WERI-Rb-1 (cell line): ENCODE measurements around the gene ADGRG1.

Experiments used
- DNase-seq: peaks from one replicate; pipeline ENCODE4 v3.0.0-alpha.2; 2020
- H3K27ac ChIP-seq: fragments of 250-450 bp; sonication (Bioruptor Pico); 2 replicates; pipeline ENCODE4 v1.5.1; 2020; ENCODE audit warnings: mild to moderate bottlenecking, moderate library complexity
- H3K27me3 ChIP-seq: fragments of 250-450 bp; sonication (Bioruptor Pico); 2 replicates; pipeline ENCODE4 v1.5.1; 2021; ENCODE audit warnings: mild to moderate bottlenecking, low read depth, moderate library complexity; ENCODE audit not compliant: insufficient read depth, severe bottlenecking
- H3K36me3 ChIP-seq: fragments of 250-450 bp; sonication (Bioruptor Pico); 2 replicates; pipeline ENCODE4 v1.5.1; 2020; ENCODE audit warnings: mild to moderate bottlenecking, moderate library complexity
- H3K4me3 ChIP-seq: 2 replicates; pipeline ENCODE4 v1.5.1; 2011; ENCODE audit warnings: low read depth, mild to moderate bottlenecking, control low read depth, low read length
- H3K9me3 ChIP-seq: fragments of 250-450 bp; sonication (Bioruptor Pico); 2 replicates; pipeline ENCODE4 v1.5.1; 2021; ENCODE audit warnings: mild to moderate bottlenecking, moderate library complexity; ENCODE audit not compliant: severe bottlenecking
- TF ChIP-seq, protein P1 (sequence below): IDR thresholded peaks from 2 replicates; pipeline ENCODE4 v1.5.1; 2011; ENCODE audit warnings: low read depth, mild to moderate bottlenecking, control low read depth, inconsistent platforms, low read length

Gene ADGRG1

DNA sequence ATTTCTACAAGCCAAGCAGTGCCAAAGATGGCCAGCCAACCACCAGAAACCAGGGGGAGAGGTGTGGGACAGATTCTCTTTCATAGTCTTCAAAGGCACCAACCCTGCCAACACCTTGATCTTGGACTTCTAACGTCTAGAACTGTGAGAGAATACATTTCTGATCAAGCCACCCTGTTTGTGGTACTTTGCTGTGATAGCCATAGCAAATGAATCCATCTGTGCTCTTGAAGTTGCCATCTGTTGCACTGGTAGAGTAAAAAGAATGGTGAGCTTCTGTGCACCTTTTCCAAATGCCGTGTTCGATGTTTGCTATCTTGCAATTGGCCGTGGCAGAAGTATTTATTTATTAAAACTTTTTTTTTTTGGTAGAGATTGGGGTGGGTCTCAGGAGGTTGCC, 16.7 kb upstream of the ADGRG1 start:
- no peaks in the 10 kb centered on the region for H3K36me3 ChIP-seq
- no peak for DNase-seq
- H3K27ac ChIP-seq, result no peak overlapping the region
- TF ChIP-seq, protein P1, sequence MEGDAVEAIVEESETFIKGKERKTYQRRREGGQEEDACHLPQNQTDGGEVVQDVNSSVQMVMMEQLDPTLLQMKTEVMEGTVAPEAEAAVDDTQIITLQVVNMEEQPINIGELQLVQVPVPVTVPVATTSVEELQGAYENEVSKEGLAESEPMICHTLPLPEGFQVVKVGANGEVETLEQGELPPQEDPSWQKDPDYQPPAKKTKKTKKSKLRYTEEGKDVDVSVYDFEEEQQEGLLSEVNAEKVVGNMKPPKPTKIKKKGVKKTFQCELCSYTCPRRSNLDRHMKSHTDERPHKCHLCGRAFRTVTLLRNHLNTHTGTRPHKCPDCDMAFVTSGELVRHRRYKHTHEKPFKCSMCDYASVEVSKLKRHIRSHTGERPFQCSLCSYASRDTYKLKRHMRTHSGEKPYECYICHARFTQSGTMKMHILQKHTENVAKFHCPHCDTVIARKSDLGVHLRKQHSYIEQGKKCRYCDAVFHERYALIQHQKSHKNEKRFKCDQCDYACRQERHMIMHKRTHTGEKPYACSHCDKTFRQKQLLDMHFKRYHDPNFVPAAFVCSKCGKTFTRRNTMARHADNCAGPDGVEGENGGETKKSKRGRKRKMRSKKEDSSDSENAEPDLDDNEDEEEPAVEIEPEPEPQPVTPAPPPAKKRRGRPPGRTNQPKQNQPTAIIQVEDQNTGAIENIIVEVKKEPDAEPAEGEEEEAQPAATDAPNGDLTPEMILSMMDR, result no peak
- H3K4me3 ChIP-seq, result no peak overlapping the region
- H3K9me3 ChIP-seq, result no peaks in the 10 kb centered on the region
- H3K27me3 ChIP-seq, result no peaks in the 10 kb centered on the region

DNA sequence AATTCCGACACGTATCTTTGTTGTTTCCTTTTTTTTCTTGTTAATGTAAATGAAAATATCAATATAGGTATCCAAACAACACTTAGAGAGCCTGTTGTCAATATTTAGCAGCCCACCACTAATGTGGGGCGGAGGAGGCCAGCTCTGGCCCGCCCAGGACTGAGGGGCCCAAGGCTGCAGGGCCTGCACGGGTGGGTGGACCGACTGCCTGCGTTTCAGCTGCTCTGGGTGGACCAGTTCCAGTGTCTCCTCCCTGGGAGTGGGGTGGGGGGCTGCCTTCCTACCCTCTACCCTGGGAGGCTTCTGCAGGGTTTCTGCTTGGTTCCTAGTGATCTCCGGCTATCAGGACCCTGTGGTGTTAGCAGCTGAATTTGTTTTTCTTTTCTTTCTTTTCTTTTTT, 15.9 kb upstream of the ADGRG1 start:
- TF ChIP-seq, protein P1, result no peak
- no peak overlapping the region for H3K27ac ChIP-seq

DNA sequence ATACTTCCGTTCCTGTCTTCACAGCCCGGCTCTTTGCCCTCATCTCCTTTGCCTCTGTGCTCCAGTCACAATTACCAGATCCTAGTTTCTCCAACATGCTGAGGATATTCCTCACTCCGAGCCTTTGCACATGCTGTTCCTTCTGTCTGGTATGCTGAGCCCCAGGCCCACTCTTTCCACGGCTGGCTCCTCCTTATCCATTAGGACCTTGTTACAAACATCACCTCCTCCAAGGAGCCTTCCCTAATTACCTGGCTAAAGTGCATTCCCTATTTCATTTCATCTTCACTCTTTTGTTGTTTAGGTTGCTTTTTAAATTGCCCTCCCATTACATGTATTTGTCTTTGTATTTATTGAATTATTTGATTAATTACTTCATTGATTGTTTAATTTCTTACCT, 14.9 kb upstream of the ADGRG1 start:
- no peaks in the 10 kb centered on the region for H3K36me3 ChIP-seq

More for the DNA sequence above, 15.9 kb upstream of the ADGRG1 start:
- Histone ChIP-seq H3K27me3 (no peaks in the 10 kb centered on the region), H3K4me3 (no peak overlapping the region), H3K9me3 (no peaks in the 10 kb centered on the region), H3K36me3 (no peaks in the 10 kb centered on the region)
- no peak for DNase-seq

DNA sequence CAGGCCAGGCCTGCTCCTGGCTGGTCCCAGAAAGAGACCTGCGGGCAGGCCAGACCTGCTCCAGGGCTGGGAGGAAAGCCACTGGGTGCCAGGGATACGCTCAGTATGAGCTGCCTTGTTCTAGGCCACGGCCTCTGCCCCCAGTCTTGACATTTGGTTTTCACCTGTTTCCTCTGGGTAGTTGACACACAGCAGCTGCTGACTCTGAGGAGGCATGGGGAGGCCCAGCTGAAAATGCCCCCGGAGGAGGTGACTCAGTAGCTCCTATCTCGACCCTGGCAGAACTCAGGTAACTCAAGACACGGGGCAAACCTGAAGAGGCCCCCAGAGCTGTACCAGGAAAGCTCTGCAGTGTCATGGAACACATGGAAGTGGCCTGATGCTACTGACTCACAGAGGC, 13.9 kb upstream of the ADGRG1 start:
- TF ChIP-seq, protein P1, result no peak
- no peak for DNase-seq
- H3K36me3 ChIP-seq, result no peaks in the 10 kb centered on the region
- no peaks in the 10 kb centered on the region for H3K9me3 ChIP-seq
- H3K27ac ChIP-seq, result no peak overlapping the region
- H3K4me3 ChIP-seq, result no peak overlapping the region
- H3K27me3 ChIP-seq, result no peaks in the 10 kb centered on the region

More for the DNA sequence above, 14.9 kb upstream of the ADGRG1 start:
- Histone ChIP-seq H3K27ac (no peak overlapping the region), H3K9me3 (no peaks in the 10 kb centered on the region), H3K4me3 (no peak overlapping the region), H3K27me3 (no peaks in the 10 kb centered on the region)
- TF ChIP-seq, protein P1, result no peak
- DNase-seq, result no peak

DNA sequence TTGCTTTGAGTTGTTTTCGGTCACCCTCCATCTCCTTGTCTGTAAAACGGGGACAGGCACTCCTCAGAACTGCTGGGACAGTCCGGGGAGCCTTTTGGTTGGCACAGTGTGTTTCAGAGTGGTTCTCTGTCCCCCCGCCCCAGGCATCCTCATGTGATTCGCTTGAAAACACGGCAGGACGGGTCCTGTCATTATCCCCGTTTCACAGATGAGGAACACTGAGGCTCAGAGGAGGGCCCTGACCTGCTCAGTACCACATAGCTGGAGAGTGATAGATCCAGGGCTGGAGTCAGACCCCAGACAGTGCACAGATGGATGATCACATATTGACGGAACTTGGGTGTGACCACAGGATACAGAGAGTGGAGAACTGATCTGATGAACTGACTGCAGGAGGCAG, 13.5 kb upstream of the ADGRG1 start:
- no peaks in the 10 kb centered on the region for H3K36me3 ChIP-seq
- TF ChIP-seq, protein P1, result no peak
- H3K27ac ChIP-seq, result no peak overlapping the region
- H3K4me3 ChIP-seq, result no peak overlapping the region
- no peaks in the 10 kb centered on the region for H3K27me3 ChIP-seq
- DNase-seq, result no peak
- no peaks in the 10 kb centered on the region for H3K9me3 ChIP-seq

DNA sequence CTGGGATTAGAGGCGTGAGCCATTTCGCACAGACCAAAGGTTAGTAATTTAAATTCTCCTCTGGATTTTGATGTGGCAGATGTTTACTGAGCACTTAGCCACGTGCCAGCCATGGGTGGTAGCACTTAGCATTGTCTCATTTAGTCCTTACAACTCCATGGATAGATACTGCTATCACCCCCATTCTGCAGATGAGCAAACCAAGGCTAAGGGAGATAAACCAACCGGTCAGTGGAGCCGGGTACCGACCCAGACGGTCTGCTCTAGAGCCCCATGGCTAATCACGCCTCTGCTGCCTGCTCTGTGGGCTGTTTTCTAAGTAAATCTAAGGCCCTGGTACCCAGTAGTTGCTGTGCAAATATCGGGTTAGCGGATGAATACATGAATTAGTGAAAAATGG, 12.6 kb upstream of the ADGRG1 start:
- DNase-seq, result no peak
- TF ChIP-seq, protein P1, result no peak

More for the DNA sequence above, 12.6 kb upstream of the ADGRG1 start:
- Histone ChIP-seq H3K9me3 (no peaks in the 10 kb centered on the region), H3K27me3 (no peaks in the 10 kb centered on the region), H3K27ac (no peak overlapping the region), H3K36me3 (no peaks in the 10 kb centered on the region), H3K4me3 (no peak overlapping the region)
